Large intestine (tissue), 3 donors: Measurements from ENCODE around the gene PDF. TPM values are rescaled to one million over a fixed set of nuclear protein-coding genes. Genes with fewer than 3 reads are reported as not detected.
"Not testable (repeated sequence)": the region's sequence is repeated elsewhere in the genome, so short reads cannot be mapped to it uniquely, and the experiment has no call there.

Experiments
- DNase-seq, 2 donors: peaks; one replicate each; pipeline versions ENCODE4 v3.0.0 to v3.0.0-alpha.2; 2013
- H3K27ac ChIP-seq: one replicate; pipeline ENCODE4 v1.5.1; 2013; ENCODE audit warnings: low read length
- H3K27me3 ChIP-seq: 2 replicates; pipeline ENCODE4 v1.6.1; 2013; ENCODE audit warnings: low read length; ENCODE audit not compliant: control insufficient read depth, insufficient read depth
- H3K36me3 ChIP-seq: 2 replicates; pipeline ENCODE4 v1.6.1; 2013; ENCODE audit warnings: low read length; ENCODE audit not compliant: control insufficient read depth, insufficient read depth
- H3K4me1 ChIP-seq: one replicate; pipeline ENCODE4 v1.6.1; 2013; ENCODE audit warnings: low read length; ENCODE audit not compliant: control insufficient read depth, insufficient read depth
- H3K4me3 ChIP-seq: one replicate; pipeline ENCODE4 v1.5.1; 2013; ENCODE audit warnings: low read length
- H3K9me3 ChIP-seq: one replicate; pipeline ENCODE4 v1.6.1; 2013; ENCODE audit warnings: mild to moderate bottlenecking, low read depth, low read length, moderate library complexity; ENCODE audit not compliant: control insufficient read depth
- WGBS: methylation state at CpG from one replicate; pipeline ENCODE4 v1.1.5; 2013; ENCODE audit warnings: low lambda C conversion rate; ENCODE audit not compliant: insufficient coverage; 5-methylcytosine and 5-hydroxymethylcytosine counted together
- polyA plus RNA-seq: library from polyadenylated mRNA; unstranded; fragments of 120-200 nt; gene quantifications from one replicate; pipeline ENCODE4 v1.2.1, GENCODE V29; 2013

PDF gene
- polyA plus RNA-seq, 1 donor, result 11.9 TPM

DNA sequence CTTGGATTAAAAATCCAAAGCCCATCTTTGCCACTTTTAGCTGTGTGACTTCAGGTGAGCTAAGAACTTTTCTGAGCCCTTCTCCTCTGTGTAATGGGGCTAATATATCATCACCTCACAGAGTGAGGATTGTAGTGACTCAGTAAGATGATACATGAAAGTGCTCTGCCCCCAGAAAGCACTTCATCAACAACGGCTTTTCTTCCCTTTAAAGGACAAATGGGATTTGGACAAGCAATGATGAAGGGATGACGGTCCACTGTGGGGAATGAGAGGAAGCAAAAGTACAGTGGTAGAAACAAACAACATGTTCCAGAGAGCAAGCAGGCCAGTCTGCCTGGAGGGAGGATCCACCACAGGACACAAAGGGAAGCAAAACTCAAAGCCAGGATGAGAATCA lies 35.5 kb upstream of the PDF start:
- Histone ChIP-seq H3K9me3 (no peaks in the 10 kb centered on the region), H3K4me1 (no peaks in the 10 kb centered on the region), H3K36me3 (peaks cover 65% of the 10 kb centered on the region), H3K27ac (no peak overlapping the region), H3K4me3 (no peak overlapping the region), H3K27me3 (no peaks in the 10 kb centered on the region)
- DNase-seq, result no peak
- WGBS, result no CpG with 5 or more reads among the region's 2 CpGs

- Histone ChIP-seq H3K27me3 (no peaks in the 10 kb centered on the region), H3K4me3 (no peak overlapping the region), H3K4me1 (no peaks in the 10 kb centered on the region), H3K27ac (no peak overlapping the region), H3K36me3 (peaks cover 56% of the 10 kb centered on the region), H3K9me3 (no peaks in the 10 kb centered on the region)
- WGBS, result no CpG with 5 or more reads among the region's 2 CpGs
- no peak for DNase-seq
These were observed 33.7 kb upstream of the PDF start for GRCh38 chr16:69364088-69364487.

DNA sequence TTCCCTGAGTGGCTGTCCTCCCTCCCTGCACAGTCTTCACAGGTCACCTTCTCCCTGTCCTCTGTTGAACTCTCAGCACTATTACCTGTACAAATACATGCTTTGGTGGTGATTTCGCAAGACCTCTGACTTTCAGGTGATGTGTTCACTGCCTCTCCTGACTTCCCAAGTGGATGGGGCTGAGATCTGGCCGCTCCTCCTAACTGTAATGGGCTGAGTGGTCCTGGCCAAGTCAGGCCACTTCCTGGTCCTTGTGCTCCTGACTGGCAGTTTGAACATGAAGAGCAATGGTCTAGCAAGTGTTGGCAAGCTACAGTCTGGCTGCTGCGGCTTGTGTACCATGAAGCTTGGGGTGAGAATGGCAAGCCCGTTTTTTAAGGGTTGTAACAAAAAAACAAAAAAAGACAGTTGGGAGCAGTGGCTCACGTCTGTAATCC lies 32.9 kb upstream of the PDF start:
- 100% methylated on average over 1 of the region's 5 CpGs for WGBS
- H3K36me3 ChIP-seq, result peaks cover 52% of the 10 kb centered on the region
- peak in 1 of 2 donors; percentile 17 for DNase-seq
- H3K27ac ChIP-seq, result no peak overlapping the region
- no peaks in the 10 kb centered on the region for H3K27me3 ChIP-seq
- H3K9me3 ChIP-seq, result no peaks in the 10 kb centered on the region
- H3K4me3 ChIP-seq, result no peak overlapping the region
- no peaks in the 10 kb centered on the region for H3K4me1 ChIP-seq

GRCh38 chr16:69360070-69360469 lies 29.7 kb upstream of the PDF start:
- H3K27me3 ChIP-seq, H3K27ac ChIP-seq, H3K4me3 ChIP-seq, H3K4me1 ChIP-seq, DNase-seq, H3K9me3 ChIP-seq: not testable (repeated sequence)
- WGBS, result 100% methylated on average over 3 of the region's 9 CpGs
- H3K36me3 ChIP-seq, result peaks cover 40% of the 10 kb centered on the region

DNA sequence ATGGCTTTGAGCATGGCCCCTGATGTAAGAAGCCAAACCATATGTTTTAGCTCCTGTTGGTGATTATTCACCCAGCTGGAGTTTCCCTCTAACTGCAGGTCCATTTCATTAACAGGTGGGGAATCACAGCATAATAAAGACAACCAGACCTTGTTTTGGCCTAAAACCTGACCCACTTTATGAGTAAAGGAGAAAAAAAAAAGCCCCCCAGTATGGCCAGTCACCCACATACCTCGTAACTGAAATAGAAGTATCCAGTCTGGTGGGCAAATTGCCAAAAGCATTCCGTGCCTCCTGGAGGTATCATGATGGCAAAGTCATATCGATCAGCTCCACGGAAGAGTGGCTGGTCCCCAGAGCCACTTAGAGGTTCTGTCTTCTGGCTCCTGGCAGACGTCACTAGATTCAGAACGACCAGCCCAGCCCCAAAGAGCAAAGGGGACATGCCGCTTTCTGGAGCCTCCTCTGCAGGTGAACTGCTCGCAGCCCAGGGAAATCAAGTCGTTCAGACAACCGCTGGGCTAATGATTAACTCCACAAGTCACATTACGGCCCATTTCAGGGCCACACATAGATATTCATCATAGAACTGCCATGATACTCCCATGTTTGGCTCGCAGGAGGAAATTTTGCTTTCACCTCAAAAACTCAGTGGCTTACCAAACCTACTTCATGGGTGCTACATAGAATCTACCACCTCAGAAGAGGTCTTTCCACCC lies 21.1 kb upstream of the PDF start, which contains the start of gene TMED6:
Gene TMED6 (minus strand): TSS at position 478 of the 719 bp plus-strand sequence. CDS start 33 bp downstream, at position 445.
- WGBS, result no CpG with 5 or more reads among the region's 12 CpGs
- H3K4me1 ChIP-seq, result peaks cover 11% of the 10 kb centered on the region
- H3K4me3 ChIP-seq, result peak within 1 kb of the TSS; percentile 30
- DNase-seq, result peak; percentile 66 to 88
- H3K36me3 ChIP-seq, result peaks cover 24% of the 10 kb centered on the region
- H3K9me3 ChIP-seq, result no peaks in the 10 kb centered on the region
- no peaks in the 10 kb centered on the region for H3K27me3 ChIP-seq
- H3K27ac ChIP-seq, result peak within 1 kb of the TSS; percentile 73

DNA sequence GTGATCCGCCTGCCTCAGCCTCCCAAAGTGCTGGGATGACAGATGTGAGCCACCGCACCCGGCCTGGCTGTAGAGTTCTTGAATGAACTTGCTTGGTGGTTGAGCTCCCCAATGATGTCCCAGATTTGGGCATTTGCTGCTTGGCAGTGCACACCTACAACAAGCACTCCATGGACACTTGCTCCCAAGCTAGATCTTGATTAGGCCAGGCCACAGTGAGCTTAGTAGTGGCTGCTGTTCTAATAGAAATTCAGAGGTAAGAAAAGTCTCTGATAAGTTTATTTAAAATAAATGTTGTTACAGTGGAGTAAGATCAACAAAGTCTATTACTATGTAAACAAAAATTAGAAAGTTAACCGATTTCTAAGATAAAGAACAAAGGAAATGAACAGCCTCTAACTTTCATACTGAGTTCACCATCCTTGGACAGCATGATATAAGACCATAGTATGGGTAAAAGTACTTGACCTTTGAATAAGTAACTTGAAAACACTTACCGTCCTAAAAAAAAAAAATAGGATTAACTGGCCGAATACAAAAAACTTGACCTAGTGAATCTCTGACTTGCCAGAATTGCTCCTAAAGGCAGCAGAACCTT lies 20.2 kb upstream of the PDF start:
- 0% methylated on average over 1 of the region's 6 CpGs for WGBS
- Histone ChIP-seq H3K9me3 (no peaks in the 10 kb centered on the region), H3K27ac (no peak overlapping the region), H3K36me3 (peaks cover 17% of the 10 kb centered on the region), H3K4me3 (no peak overlapping the region), H3K4me1 (peaks cover 11% of the 10 kb centered on the region), H3K27me3 (no peaks in the 10 kb centered on the region)
- DNase-seq, result no peak

GRCh38 chr16:69349536-69349935 lies 19.1 kb upstream of the PDF start:
- H3K27ac ChIP-seq, result no peak overlapping the region
- no peak overlapping the region for H3K4me3 ChIP-seq
- WGBS, result no CpG with 5 or more reads among the region's 10 CpGs
- H3K9me3 ChIP-seq, result no peaks in the 10 kb centered on the region
- H3K4me1 ChIP-seq, result peaks cover 11% of the 10 kb centered on the region
- peaks cover 13% of the 10 kb centered on the region for H3K36me3 ChIP-seq
- no peak for DNase-seq
- H3K27me3 ChIP-seq, result no peaks in the 10 kb centered on the region

DNA sequence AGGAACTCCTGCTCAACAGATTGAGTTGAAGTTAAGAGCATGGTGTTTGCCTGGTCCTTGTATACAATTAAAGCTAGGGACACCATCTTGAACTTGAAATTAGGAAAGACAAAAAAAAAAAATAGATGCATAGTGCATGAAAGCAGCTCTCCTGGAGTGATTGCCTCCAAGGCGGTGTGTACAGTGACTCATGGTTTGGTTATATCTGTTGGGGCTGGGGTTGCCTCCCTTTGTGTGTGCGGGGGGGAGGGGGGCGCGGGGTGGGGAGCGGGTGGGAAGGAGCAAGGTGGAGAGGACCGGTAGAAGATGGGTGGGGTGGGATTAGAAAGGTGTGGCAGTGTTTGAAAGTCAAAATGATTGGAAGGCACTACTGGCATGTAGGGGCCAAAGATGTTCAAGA lies 17.8 kb upstream of the PDF start:
- Histone ChIP-seq H3K9me3 (no peaks in the 10 kb centered on the region), H3K4me1 (peaks cover 11% of the 10 kb centered on the region), H3K27ac (no peak overlapping the region), H3K4me3 (no peak overlapping the region), H3K27me3 (no peaks in the 10 kb centered on the region), H3K36me3 (peaks cover 20% of the 10 kb centered on the region)
- no peak for DNase-seq
- WGBS, result no CpG with 5 or more reads among the region's 6 CpGs

DNA sequence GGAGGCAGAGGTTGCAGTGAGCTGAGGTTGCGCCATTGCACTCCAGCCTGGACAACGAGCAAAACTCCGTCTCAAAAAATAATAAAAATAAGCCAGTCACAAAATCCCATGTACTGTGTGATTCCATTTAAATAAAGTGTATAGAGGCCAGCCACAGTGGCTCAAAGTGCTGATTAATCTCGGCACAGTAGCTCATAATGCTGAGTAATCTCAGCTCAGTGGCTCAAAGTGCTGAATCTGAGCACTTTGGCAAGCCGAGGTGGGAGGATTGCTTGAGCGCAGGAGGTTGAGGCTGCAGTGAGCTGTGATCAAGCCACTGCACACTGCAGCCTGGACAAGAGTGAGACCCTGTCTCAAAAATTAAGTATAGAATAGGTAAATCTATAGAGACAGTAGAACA lies 16.3 kb upstream of the PDF start:
- H3K36me3 ChIP-seq, result peaks cover 16% of the 10 kb centered on the region
- no peak overlapping the region for H3K4me3 ChIP-seq
- WGBS, result no CpG with 5 or more reads among the region's 6 CpGs
- no peaks in the 10 kb centered on the region for H3K9me3 ChIP-seq
- H3K27me3 ChIP-seq, result no peaks in the 10 kb centered on the region
- DNase-seq, result no peak
- no peak overlapping the region for H3K27ac ChIP-seq
- H3K4me1 ChIP-seq, result peaks cover 6% of the 10 kb centered on the region

- WGBS, result no CpG with 5 or more reads among the region's 4 CpGs
- peaks cover 23% of the 10 kb centered on the region for H3K36me3 ChIP-seq
- no peaks in the 10 kb centered on the region for H3K9me3 ChIP-seq
- no peak for DNase-seq
- peaks cover 2% of the 10 kb centered on the region for H3K4me1 ChIP-seq
- no peak overlapping the region for H3K4me3 ChIP-seq
- no peak overlapping the region for H3K27ac ChIP-seq
- no peaks in the 10 kb centered on the region for H3K27me3 ChIP-seq
These were observed 15.5 kb upstream of the PDF start for GRCh38 chr16:69345923-69346322.
